PFSK-1 (cell line): ENCODE measurements around the gene SELENOS.

ENCODE experiments used
- FOXP2 ChIP-seq: optimal IDR thresholded peaks from 2 replicates; pipeline ENCODE3; 2011; ENCODE audit warnings: borderline replicate concordance, control low read depth, inconsistent platforms; ENCODE audit not compliant: insufficient read depth; ENCODE audit errors: extremely low read length, extremely low read depth
- POLR2AphosphoS5 ChIP-seq: IDR thresholded peaks from 2 replicates; pipeline ENCODE4 v1.6.1; 2012; ENCODE audit warnings: low read depth, mild to moderate bottlenecking, control low read depth, low read length, moderate library complexity
- REST ChIP-seq, 2 experiments: IDR thresholded peaks; 2 replicates each; pipeline versions ENCODE4 v1.6.1 to v1.8.0; 2011 to 2012; ENCODE audit warnings: low read depth in 2 of 2, low read length in 2 of 2, control low read depth in 1 of 2, inconsistent platforms in 1 of 2, mild to moderate bottlenecking in 1 of 2, moderate library complexity in 1 of 2; ENCODE audit not compliant: insufficient read depth in 1 of 2
- SIN3A ChIP-seq: IDR thresholded peaks from 2 replicates; pipeline ENCODE4 v1.6.1; 2012; ENCODE audit warnings: mild to moderate bottlenecking, low read length, moderate library complexity, borderline replicate concordance; ENCODE audit not compliant: insufficient read depth
- TAF1 ChIP-seq: IDR thresholded peaks from 2 replicates; pipeline ENCODE4 v1.6.1; 2012; ENCODE audit warnings: low read length, control low read depth, borderline replicate concordance; ENCODE audit not compliant: insufficient read depth

Gene SELENOS

GRCh38 chr15:101252836-101253235, 24.4 kb downstream of the SELENOS start:
- TF ChIP-seq REST (IDR thresholded peaks at IDR 0.05; ENCODE audit: insufficient read depth in 1 of 2, low read depth in 2 of 2, low read length in 2 of 2) (no peak), TAF1 (no peak), FOXP2 (no peak), SIN3A (no peak), POLR2AphosphoS5 (no peak)

GRCh38 chr15:101251830-101252820, 25.2 kb downstream of the SELENOS start, which contains the start of gene CHSY1:
CHSY1 (minus strand) TSS chr15:101252048; CDS start chr15:101251456, 592 bp downstream.
- TF ChIP-seq SIN3A (no peak), TAF1 (peak; percentile 77; the same call in 1 of the 2 replicates), REST (IDR thresholded peaks at IDR 0.05; ENCODE audit: insufficient read depth in 1 of 2, low read depth in 2 of 2, low read length in 2 of 2) (peak in 1 of 2 experiments; percentile 34; a peak in 1 of 4 replicates), POLR2AphosphoS5 (peak; percentile 80), FOXP2 (peak; percentile 87)

- no peak for TF ChIP-seq POLR2AphosphoS5
- no peak for TF ChIP-seq SIN3A
- no peak for TF ChIP-seq TAF1
- no peak for TF ChIP-seq REST (IDR thresholded peaks at IDR 0.05; ENCODE audit: insufficient read depth in 1 of 2, low read depth in 2 of 2, low read length in 2 of 2)
- no peak for TF ChIP-seq FOXP2
Measured at GRCh38 chr15:101250873-101251829, 26.1 kb downstream of the SELENOS start.

GRCh38 chr15:101250341-101250831, 26.9 kb downstream of the SELENOS start:
- TF ChIP-seq POLR2AphosphoS5 (no peak), REST (IDR thresholded peaks at IDR 0.05; ENCODE audit: insufficient read depth in 1 of 2, low read depth in 2 of 2, low read length in 2 of 2) (no peak), FOXP2 (no peak), SIN3A (no peak), TAF1 (no peak)
